GM21717 (cell line): Measurements from ENCODE around the gene LLCFC1.

Experiments
- ATAC-seq: cut with Tn5 transposase; IDR thresholded peaks from one replicate; pipeline ENCODE4 v1.9.1; 2021; ENCODE audit warnings: mild to moderate bottlenecking, moderate library complexity; ENCODE audit not compliant: unreplicated experiment

LLCFC1 gene

DNA sequence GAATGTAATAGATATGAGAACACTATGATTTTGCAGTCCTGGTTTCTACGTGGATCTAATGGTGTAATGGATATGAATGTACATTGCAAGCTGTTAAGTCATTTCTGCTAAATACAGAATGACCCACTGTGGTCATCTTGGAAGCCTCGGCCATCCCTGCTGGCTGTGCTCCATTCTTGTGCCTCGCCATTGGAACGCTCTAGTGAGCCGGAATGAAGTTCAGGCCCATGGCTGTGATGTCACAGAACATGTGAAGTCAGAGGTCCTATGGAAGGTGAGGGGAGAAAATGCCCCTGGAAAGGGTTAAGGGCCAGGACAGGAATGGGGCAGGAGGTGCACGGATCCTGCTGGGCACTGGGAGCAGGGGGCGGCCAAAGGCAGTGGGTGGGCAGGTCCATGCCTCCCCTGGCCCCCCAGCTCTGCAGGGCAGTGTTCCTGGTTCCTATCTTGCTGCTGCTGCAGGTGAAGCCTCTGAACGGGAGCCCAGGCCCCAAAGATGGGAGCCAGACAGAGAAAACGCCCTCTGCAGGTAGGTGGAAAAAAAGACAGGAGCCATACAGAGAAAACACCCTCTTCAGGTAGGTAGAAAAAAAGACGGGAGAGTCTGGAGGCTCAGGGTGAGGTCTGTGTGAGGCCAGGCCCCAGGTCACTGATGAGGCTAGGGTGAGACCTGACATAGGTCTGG, at the start of gene LLCFC1:
LLCFC1 (plus strand) TSS at position 259 of the 685 bp plus-strand sequence; CDS start at position 397, 138 bp downstream.
- ATAC-seq = no peak

DNA sequence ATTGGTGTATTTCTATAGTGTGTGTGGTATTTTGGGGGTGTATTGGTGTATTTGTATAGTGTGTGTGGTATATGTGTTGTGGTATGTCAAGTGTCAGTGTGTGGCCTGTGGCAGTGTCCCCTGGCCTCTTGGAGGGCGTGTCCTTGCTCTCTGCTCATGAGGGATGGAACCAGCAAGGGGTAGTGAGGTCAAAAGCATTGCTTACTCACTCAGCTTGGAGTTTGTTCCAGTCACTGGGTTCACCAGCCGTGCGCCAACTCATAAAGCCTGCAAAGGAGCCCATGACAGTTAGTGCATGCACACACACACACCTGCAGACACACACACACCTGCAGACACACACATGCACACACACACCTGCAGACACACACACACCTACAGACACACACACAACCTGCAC, 49.5 kb upstream of the LLCFC1 start:
- no peak for ATAC-seq

DNA sequence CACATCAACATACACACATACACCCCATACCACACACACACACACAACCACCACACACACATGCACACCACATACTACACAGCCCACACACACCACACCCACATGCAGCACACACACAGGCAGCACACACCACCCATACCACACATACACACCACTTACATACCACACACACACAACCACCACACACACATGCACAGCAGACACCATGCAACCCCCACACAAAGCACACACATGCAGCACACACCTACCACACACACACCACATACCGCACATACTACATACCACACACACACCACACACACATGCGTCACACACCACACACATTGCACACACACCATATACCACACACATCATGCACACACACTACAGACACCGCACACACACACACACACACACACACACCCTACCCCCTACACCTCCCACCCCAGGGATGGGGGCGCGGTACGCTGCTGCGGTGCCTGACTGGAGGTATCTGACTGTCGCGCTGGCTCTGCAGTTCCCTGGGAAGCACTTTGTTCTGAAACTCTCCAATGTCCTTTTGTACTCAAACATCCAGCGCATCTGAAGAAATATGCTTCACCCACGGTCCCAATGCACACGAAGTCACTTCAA, 48.3 kb upstream of the LLCFC1 start:
- ATAC-seq = no peak

DNA sequence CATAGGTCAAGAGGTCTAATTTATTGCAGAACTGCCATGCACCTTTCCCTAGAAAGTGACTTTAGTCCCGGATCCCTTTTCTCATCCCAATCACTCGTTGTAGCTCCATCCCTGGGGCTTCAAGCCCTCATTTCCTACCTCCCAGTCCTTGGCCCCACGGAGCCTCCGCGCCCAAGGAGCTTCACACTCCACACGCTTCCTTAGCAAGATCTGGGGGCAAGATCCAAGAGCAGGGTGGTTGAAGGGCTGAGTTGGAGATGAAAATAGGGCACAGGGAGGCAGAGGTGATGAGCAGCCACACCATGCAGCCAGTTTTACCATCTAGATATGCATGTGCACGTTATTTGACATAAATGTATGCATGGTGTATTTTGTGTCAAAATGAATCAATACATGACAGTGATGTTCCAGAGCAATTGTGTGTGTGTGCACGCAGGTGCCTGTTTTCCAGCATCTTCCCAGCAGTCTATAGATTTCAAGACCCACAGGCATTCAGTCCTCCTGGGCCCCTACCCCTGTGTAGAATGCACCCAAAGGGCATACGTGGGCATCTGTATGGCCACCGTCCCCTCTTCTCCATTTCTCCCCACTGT, 47.7 kb upstream of the LLCFC1 start:
- no peak for ATAC-seq

DNA sequence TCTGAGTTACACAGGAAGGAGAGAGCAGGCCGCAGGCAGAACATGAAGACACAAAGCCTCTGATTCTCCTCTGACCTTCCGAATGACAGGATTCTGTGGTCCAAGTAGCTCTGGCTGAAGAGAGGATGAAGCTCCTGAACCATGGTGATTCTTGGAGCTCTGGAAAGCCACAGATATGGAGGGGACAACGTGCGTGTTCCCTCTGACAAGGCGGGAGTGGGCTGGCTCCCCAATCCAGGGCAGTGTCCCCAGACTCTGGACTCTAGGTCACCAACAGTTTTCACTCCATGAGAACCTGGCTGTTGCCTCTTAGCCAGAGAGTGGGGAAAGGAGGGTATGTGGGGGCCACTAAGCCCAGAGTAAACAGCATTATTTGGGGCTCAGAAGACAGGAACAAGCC, 46.3 kb upstream of the LLCFC1 start:
- no peak for ATAC-seq

DNA sequence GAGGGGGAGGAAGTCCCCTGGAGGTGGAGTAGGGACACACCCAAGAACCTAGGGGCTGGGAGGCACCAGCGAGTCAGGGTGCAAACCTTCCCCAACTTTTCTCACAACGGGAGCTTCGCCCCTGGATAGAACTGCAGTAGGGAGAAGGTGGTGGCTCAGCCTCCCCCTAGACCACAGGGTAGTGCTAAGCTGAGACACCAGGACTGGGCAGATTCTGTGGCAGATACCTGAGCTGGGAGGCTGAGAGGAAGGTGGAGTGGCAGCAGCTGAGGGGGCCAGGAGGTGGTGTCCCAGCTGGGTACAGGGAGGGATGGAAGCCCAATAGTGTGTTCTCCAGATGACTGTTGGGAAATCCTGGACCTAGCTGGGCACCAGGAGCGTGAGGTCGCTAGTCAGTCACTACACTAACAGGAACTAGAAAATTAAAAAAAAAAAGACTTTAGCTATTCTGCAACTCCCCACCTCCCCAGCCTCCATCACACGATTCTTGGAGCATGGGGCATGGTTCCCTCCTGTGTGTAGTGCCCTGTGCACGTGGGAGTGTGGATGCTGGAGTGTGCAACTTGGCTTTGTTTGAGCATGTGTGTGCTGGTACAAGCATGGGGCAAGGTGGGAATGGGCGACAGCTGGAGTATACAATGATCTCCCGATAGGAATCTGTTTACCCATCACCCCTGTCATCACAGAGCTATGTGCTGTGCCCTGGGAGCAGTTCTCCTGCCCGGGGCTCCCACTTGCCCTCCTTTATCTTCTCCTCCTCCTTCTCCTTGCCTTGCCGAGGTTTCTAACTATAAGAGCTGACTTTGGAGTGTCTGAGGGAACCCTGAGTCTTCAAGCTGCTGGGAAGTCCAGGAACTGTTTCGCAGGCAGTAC, 44.9 kb upstream of the LLCFC1 start:
- ATAC-seq = no peak

DNA sequence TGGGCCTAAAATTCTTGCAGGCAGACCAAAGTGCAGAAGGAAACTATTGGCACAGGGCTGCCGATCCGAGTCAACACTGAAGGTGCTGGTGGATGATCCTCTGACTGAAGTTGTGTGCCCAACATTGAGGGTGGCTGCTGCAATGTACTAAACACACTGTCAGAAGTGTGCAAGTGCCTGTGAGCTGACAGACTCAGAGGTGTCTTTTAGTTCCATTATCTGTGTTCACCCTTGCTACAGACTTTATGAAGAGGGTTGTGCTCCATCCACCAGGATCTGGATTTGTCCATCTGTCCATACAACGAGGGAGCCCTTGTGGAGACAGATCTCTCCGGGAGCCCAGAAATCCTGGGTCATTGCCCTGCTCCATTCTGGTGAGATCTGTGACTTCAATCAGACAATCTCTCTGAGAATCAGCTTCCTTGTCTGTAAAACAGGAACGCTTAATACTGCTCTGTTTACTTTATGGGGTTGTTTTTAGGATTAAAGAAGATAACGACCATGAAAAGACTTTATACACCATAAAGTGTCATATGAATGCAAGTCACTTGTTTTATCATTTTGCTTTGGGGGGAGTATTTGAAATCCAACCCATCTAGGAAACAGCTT, 44.2 kb upstream of the LLCFC1 start:
- no peak for ATAC-seq

DNA sequence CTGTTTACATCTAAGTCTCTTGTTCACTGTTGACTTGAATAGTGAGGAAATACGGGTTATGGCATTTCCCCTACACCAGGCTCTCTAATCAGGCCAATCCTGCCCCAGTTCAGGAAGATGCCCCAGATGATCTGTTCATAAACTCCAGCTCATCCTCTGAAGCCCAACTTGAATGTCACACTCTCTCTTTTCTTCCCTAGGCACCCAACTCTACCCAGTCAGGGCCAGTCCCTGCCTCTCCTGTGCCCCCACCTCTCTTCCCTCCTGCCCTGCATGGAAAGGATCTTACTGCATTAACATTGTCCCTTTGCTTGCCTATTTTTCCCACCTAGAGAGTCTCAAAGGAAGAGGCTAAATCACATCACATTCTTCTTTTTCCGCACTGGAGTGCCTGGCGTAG, 43.1 kb upstream of the LLCFC1 start:
- ATAC-seq = no peak

DNA sequence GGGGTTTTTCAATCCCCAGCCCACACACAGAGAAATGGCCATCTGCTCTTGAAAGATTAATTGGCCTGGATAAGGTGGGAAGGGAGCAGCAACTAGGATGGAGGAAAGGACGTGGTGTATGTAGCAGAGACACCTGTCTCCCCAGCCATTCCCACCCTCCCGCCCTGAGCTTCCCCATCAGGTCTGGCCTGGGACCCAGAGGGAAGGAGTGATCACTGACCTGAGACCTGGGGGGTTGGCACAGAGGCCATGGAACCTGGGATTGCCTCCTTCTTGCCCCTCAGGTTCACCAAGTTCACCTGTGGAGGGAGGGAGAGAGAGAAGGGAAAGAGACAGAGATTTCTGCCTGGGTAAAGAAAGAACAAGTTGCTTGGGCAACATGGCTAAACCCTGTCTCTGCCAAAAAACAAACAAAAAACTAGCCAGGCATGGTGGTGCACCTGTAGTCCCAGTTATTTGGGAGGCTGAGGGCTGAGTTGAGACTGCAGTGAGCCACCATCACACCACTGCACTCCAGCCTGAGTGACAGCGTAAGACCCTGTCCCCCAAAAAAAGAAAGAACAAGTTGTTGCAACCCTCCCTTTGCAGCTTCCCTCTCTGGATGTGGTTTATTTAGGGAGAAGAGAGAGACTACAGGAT, 42.4 kb upstream of the LLCFC1 start:
- no peak for ATAC-seq

DNA sequence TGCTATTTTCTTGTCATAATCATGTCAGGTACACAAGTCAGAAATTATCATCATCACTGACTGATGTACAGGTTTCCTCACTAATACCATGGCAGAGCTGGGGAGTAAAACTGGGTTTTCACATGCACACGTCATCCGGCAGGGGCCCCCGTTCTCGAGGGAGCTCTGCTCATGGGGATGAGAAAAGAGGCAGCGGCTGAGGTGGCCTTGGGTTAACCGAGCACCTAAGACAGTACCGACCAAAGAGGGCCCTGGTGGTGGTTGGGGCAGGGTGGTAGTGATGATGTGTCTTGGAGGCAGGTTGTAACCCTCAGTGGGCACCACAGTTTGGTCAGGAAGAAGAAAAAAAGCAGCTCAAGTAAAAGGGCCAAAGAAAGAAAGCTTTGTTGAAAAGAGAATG, 41.6 kb upstream of the LLCFC1 start:
- no peak for ATAC-seq

DNA sequence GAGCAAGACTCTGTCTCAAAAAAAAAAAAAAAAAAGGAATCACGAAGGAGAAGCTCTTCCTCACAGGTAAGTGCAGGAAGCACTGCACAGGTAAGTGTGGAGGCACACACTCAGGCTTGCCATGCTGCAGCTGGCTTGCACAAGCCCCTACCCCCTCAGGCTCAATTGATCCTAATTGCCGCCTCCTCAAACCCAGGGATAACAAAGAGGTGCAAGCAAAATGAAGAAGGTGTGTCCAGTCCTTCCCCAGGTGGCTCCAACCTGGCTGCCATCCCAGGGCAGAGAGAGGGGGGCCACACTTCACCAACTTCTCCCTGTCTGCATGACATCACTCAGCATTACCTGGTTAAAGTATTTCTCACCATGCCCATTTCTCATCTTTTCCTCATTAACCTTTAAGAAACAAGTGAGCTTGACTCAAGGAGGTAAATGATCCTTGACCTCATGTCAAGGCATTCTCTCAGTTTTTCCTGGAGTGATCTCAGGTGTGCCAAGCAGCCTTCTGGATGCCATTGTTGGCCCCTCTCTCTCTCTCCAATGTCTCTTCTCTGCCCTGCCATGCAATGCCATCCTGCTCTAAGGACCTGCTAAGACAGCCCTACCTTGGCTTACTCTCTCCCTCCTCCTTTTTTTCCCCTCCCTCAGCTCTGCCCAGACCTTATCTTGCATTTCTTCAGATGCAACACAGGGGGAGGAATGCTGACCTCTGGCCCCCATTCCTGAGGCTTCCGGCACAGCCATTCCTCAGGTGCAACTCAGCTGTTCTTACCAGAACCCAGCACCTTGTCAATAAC, 40.7 kb upstream of the LLCFC1 start:
- no peak for ATAC-seq

DNA sequence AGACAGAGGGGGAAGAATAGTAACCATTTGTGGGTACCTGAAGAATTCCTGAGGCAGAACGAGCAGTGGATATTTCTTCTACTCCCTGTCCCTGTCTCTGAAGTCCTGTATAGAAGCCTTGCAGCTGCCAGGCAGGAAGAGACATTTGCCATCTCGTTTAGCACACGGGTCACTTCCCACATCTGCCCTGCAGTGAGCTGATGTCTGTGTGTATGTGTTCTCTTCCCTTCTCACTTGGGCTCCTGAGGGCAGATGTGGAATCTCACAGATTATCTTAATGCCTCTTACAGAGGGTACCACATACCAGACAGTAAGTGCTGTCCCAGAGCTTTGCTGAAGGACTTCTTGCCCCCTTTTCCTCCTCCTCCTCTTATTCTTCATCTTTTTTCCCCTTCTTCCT, 39.6 kb upstream of the LLCFC1 start:
- ATAC-seq = no peak

DNA sequence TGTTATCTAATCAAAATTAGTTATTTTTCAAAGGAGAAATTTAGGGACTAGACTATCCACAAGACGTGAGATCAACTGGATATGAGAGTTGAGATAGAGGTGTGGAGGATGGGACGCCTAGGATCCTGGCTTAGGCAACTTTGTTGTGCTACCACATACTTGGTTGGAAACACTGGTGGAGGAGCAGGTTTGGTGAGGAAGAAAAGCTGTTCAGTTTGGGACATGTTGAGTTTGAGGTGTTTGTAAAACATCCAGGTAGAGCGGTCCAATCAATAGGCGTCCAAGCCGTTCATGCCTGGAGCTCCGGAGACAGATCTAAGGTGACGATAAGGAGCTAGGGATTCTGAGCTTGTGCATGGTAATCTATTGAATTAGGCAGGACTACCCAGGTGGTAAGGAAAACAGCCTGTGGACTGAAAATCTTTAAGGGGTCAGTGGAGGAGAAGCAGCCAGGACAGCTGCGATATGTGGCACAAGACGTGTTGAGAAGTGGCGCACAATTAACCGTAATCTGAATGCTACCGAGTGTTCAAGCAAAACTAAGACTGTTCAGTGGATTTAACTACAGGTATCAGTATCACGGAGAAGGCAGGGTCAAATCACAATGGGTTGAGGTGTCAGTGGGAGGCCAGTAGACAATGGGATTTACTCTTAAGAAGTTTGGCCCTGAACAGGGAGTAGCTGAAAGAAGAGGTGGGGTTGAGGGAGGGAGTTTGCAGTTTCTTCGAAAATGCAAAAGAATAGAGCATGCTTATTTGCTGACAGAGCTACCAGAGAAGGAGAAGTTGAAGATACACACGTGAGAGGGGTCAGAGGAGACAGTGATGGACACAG, 37.6 kb upstream of the LLCFC1 start:
- no peak for ATAC-seq

DNA sequence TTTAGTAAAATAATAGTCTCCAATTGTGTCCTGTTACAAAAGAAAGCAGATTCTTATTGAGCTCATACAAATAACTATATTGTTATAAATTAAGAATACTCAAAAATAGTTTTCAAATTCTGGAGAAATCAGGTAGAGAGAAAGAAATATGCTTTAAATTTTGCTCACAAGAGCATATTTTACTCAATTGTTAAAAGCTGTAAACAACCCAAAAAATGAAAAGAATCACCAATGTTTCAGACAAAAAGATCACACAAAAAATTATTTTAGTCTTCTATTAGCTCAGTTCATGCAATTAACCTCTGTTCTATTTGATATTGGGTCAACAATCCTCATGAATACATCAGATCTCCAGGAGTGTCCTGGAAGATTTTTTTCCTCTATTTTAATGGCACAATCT, 35.2 kb upstream of the LLCFC1 start:
- ATAC-seq = no peak

DNA sequence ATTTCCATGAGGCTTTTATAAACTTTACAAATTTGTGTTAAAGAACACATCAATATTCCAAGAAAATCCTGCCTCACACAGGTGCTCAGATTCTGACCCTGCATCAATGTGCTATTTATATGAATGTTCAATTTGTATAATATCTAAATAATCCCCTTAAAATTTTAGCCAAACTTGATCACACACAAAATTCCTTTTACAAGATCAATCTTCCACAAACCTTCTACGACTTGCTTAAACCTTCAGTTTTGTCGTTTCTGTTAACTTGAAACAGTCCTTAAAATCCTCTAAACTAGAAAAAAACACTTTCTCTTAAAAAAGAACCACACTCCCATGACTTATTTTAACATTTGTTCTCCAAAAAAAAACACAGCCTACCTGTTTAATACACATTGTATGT, 33.5 kb upstream of the LLCFC1 start:
- ATAC-seq = no peak

DNA sequence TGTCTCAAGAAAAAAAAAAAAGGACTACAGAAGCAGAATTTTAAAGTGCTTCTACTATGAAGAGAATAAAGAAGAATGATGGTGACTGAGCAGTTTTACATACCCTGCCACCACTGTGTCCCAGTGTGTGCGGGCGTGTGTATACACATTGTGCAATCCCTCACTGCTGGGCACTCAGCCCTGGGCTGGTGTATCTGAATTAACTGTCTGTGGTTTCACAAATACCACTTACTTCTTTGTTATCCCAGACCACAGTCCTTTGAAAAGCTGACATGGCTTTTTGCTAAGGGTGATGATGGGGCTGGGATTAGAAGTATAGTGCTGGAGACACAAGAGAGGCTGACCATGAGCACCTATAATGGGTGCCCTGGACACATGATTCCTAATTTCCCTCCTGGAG, 32.6 kb upstream of the LLCFC1 start:
- ATAC-seq = no peak

DNA sequence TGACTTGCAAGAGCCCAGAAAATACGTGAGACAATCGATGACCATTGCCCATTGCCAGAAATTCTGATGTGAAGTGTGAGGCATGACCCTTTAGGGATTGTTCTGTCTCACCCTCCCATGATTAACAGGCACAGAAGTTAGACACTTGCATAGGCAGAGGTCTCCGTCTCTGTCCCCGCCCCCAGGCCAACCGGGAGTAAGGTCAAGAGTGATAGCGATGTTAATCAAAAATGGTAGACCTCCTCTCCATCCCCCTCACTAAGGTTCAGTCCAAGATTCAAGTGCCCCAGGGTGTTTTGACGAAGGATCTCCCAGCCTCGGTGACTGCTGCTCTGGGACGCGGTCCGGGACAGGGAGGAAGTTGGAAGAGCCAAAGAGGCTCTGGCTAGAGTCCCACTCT, 31.0 kb upstream of the LLCFC1 start:
- no peak for ATAC-seq

DNA sequence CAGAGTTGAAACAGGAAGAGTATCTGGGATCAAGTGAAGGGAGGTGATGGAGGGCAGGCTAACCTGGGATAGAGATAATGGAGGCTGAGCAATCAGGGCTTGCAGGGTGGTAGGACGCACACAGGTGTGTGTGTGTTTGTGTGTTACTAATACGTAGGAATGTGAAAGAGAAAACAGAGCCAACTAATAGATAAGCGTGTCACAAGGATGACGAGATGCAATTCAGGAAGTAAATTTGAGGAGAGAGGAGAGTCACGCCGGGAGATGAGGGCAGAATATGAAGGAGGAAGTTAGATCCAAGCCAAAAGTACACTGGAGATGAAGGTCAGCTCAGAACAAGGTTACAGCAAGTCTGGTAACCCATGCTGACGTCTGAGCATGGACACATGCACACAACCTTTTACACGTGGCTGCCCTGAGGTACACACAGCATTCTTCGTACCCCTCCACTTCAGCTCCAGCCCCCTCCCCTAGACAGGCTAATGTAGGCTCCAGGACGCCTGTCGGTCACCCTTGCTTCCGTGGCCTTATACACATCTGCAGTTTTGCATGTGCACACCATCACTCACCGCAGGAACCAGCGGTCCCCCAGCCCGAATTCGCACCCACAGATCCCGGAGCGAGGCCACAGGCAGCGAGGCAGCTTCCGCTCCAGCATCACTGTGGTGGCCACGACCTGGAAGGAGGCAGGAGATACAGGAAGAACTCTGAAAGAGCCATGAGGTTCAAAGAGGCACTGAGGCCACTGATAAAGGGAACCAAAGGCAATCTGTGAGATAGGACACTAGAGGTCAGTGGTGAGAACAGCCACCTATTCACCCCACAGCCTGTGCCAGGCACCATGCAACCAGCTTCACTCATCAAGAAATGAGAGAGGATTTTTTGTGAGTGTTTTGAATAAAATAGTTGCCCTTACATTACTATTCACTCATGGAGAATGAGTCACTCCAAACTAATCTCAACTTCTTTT, 30.1 kb upstream of the LLCFC1 start:
- no peak for ATAC-seq
